Smooth muscle cell of the brain vasculature (primary cell): ENCODE data around the gene UAP1L1.
A peak's percentile ranks its signal among the peaks of the same experiment; 100 is the strongest.
"Not testable (repeated sequence)": the region's sequence is repeated elsewhere in the genome, so short reads cannot be mapped to it uniquely, and the experiment has no call there.

Source experiments
- DNase-seq: peaks from one replicate; pipeline ENCODE4 v3.0.0-alpha.2; 2012; ENCODE audit warnings: low read depth, low spot score

UAP1L1 gene

GRCh38 chr9:137114613-137115393 lies 37.5 kb downstream of the UAP1L1 start, which contains the start of gene DPP7:
Gene DPP7 (minus strand): TSS chr9:137114733. CDS start chr9:137114713, 20 bp downstream.
- no peak for DNase-seq

- no peak for DNase-seq
These were observed 38.2 kb downstream of the UAP1L1 start for GRCh38 chr9:137115394-137116026.

- no peak for DNase-seq
These were observed 38.8 kb downstream of the UAP1L1 start for GRCh38 chr9:137116027-137116507.

GRCh38 chr9:137116728-137117127 lies 39.4 kb downstream of the UAP1L1 start:
- DNase-seq = no peak

GRCh38 chr9:137117269-137117731 lies 40.0 kb downstream of the UAP1L1 start:
- no peak for DNase-seq

- not testable (repeated sequence) for DNase-seq
These were observed 40.8 kb downstream of the UAP1L1 start for GRCh38 chr9:137118092-137118603.

- not testable (repeated sequence) for DNase-seq
These were observed 44.8 kb downstream of the UAP1L1 start for GRCh38 chr9:137121927-137122795.

- DNase-seq = not testable (repeated sequence)
These were observed 45.6 kb downstream of the UAP1L1 start for GRCh38 chr9:137122796-137123467.

GRCh38 chr9:137123468-137123837 lies 46.1 kb downstream of the UAP1L1 start:
- DNase-seq = no peak

GRCh38 chr9:137123952-137124462 lies 46.7 kb downstream of the UAP1L1 start:
- DNase-seq = not testable (repeated sequence)

GRCh38 chr9:137126786-137127185 lies 49.5 kb downstream of the UAP1L1 start:
- no peak for DNase-seq

- DNase-seq = no peak
These were observed 50.2 kb downstream of the UAP1L1 start for GRCh38 chr9:137127301-137128157.

GRCh38 chr9:137128158-137128861 lies 51.0 kb downstream of the UAP1L1 start:
- DNase-seq = no peak

GRCh38 chr9:137128862-137129455 lies 51.6 kb downstream of the UAP1L1 start:
- DNase-seq = no peak

GRCh38 chr9:137129456-137130175 lies 52.3 kb downstream of the UAP1L1 start:
- peak; percentile 73 for DNase-seq

- DNase-seq = no peak
These were observed 52.9 kb downstream of the UAP1L1 start for GRCh38 chr9:137130176-137130755.
